ENCODE measurements around the gene RYR3.

RYR3 gene

GRCh38 chr15:33393546-33393945 lies 82.8 kb downstream of the RYR3 start:
- no peak for DNase-seq

- DNase-seq, result no peak
These were observed 84.6 kb downstream of the RYR3 start for GRCh38 chr15:33395321-33395720.

GRCh38 chr15:33395846-33396245 lies 85.1 kb downstream of the RYR3 start:
- no peak for DNase-seq

GRCh38 chr15:33396475-33396874 lies 85.7 kb downstream of the RYR3 start:
- DNase-seq, result no peak

GRCh38 chr15:33398555-33398954 lies 87.8 kb downstream of the RYR3 start:
- no peak for DNase-seq

- DNase-seq, result no peak
These were observed 90.2 kb downstream of the RYR3 start for GRCh38 chr15:33400941-33401340.

- no peak for DNase-seq
These were observed 91.8 kb downstream of the RYR3 start for GRCh38 chr15:33402600-33402999.

- no peak for DNase-seq
These were observed 94.3 kb downstream of the RYR3 start for GRCh38 chr15:33405096-33405495.

GRCh38 chr15:33411596-33412540 lies 101.1 kb downstream of the RYR3 start:
- no peak for DNase-seq

GRCh38 chr15:33419701-33420100 lies 108.9 kb downstream of the RYR3 start:
- DNase-seq, result no peak

GRCh38 chr15:33424025-33424424 lies 113.3 kb downstream of the RYR3 start:
- no peak for DNase-seq

- DNase-seq, result no peak
These were observed 114.4 kb downstream of the RYR3 start for GRCh38 chr15:33425142-33425541.

GRCh38 chr15:33430577-33430976 lies 119.8 kb downstream of the RYR3 start:
- no peak for DNase-seq

GRCh38 chr15:33433821-33434220 lies 123.1 kb downstream of the RYR3 start:
- no peak for DNase-seq

- DNase-seq, result no peak
These were observed 127.6 kb downstream of the RYR3 start for GRCh38 chr15:33438396-33438795.

GRCh38 chr15:33440900-33441299 lies 130.1 kb downstream of the RYR3 start:
- DNase-seq, result no peak

GRCh38 chr15:33442449-33442848 lies 131.7 kb downstream of the RYR3 start:
- no peak for DNase-seq

- DNase-seq, result no peak
These were observed 132.9 kb downstream of the RYR3 start for GRCh38 chr15:33443708-33444107.

GRCh38 chr15:33445984-33446383 lies 135.2 kb downstream of the RYR3 start:
- no peak for DNase-seq

GRCh38 chr15:33448151-33448550 lies 137.4 kb downstream of the RYR3 start:
- no peak for DNase-seq

- DNase-seq, result no peak
These were observed 138.3 kb downstream of the RYR3 start for GRCh38 chr15:33448961-33449606.

GRCh38 chr15:33449810-33450209 lies 139.0 kb downstream of the RYR3 start:
- DNase-seq, result no peak

GRCh38 chr15:33451385-33451784 lies 140.6 kb downstream of the RYR3 start:
- no peak for DNase-seq

- DNase-seq, result no peak
These were observed 143.0 kb downstream of the RYR3 start for GRCh38 chr15:33453761-33454160.

Data from stimulated activated CD8-positive, alpha-beta memory T cell treated with anti-CD3 and anti-CD28 coated beads, Interleukin-4, amount 100 ng/mL, for 48 hours (primary cell).